HG02642 (cell line): ENCODE measurements around the gene CD6.

Source experiments
- ATAC-seq: cut with Tn5 transposase; IDR thresholded peaks from one replicate; pipeline ENCODE4 v1.9.1; 2021; ENCODE audit warnings: mild to moderate bottlenecking; ENCODE audit not compliant: unreplicated experiment, poor library complexity

The CD6 gene

GRCh38 chr11:60971520-60971919, at the start of gene CD6:
Gene CD6, plus strand, starts transcription at chr11:60971680. Its CDS starts 186 bp downstream, at chr11:60971866.
- ATAC-seq, result no peak

- no peak for ATAC-seq
Measured at GRCh38 chr11:60921777-60922335, 49.6 kb upstream of the CD6 start.

- ATAC-seq, result no peak
Measured at GRCh38 chr11:60922906-60923305, 48.6 kb upstream of the CD6 start.

- no peak for ATAC-seq
Measured at GRCh38 chr11:60923326-60923725, 48.2 kb upstream of the CD6 start.

GRCh38 chr11:60923800-60924109, 47.7 kb upstream of the CD6 start:
- ATAC-seq, result no peak

GRCh38 chr11:60924110-60924905, 47.2 kb upstream of the CD6 start, which contains the start of gene TMEM132A:
Gene TMEM132A, plus strand, starts transcription at chr11:60924460. Its CDS starts 174 bp downstream, at chr11:60924634.
- ATAC-seq, result peak; percentile 50

GRCh38 chr11:60924906-60925853, 46.3 kb upstream of the CD6 start:
- peak; percentile 24 for ATAC-seq

GRCh38 chr11:60925868-60926267, 45.6 kb upstream of the CD6 start:
- ATAC-seq, result no peak

GRCh38 chr11:60926500-60926899, 45.0 kb upstream of the CD6 start:
- ATAC-seq, result no peak

- no peak for ATAC-seq
Measured at GRCh38 chr11:60927061-60927592, 44.4 kb upstream of the CD6 start.

GRCh38 chr11:60927600-60927999, 43.9 kb upstream of the CD6 start:
- no peak for ATAC-seq

GRCh38 chr11:60928563-60929001, 42.9 kb upstream of the CD6 start:
- ATAC-seq, result no peak

- ATAC-seq, result no peak
Measured at GRCh38 chr11:60929764-60930163, 41.7 kb upstream of the CD6 start.

- no peak for ATAC-seq
Measured at GRCh38 chr11:60930394-60930793, 41.1 kb upstream of the CD6 start.

GRCh38 chr11:60931917-60932316, 39.6 kb upstream of the CD6 start:
- no peak for ATAC-seq

GRCh38 chr11:60932605-60933356, 38.7 kb upstream of the CD6 start:
- no peak for ATAC-seq

GRCh38 chr11:60933416-60934123, 37.9 kb upstream of the CD6 start:
- no peak for ATAC-seq

GRCh38 chr11:60934124-60934789, 37.2 kb upstream of the CD6 start:
- no peak for ATAC-seq
